HUDEP-2 (cell line): ENCODE results near the gene CLVS2.

Source experiments
- DNase-seq, 76 experiments: peaks; one replicate each; lab custom pipeline; 2025; ENCODE audit not compliant: unreplicated experiment in 76 of 76; lab: John Stamatoyannopoulos, UW

The CLVS2 gene

GRCh38 chr6:123022975-123023374 is 26.9 kb downstream of the CLVS2 start:
- peak in 1 of 76 experiments; percentile 6 for DNase-seq

- DNase-seq: no peak
Observed at GRCh38 chr6:123024976-123025375, 28.9 kb downstream of the CLVS2 start.

GRCh38 chr6:123027408-123027807 is 31.4 kb downstream of the CLVS2 start:
- no peak for DNase-seq

- DNase-seq: no peak
Observed at GRCh38 chr6:123028263-123028662, 32.2 kb downstream of the CLVS2 start.

GRCh38 chr6:123030282-123030681 is 34.2 kb downstream of the CLVS2 start:
- DNase-seq: no peak

GRCh38 chr6:123036648-123037047 is 40.6 kb downstream of the CLVS2 start:
- no peak for DNase-seq

- DNase-seq: no peak
Observed at GRCh38 chr6:123039431-123039830, 43.4 kb downstream of the CLVS2 start.

- DNase-seq: no peak
Observed at GRCh38 chr6:123042401-123042800, 46.4 kb downstream of the CLVS2 start.

- DNase-seq: no peak
Observed at GRCh38 chr6:123044341-123044860, 48.4 kb downstream of the CLVS2 start.

GRCh38 chr6:123053602-123054225 is 57.7 kb downstream of the CLVS2 start:
- no peak for DNase-seq

GRCh38 chr6:123055256-123055655 is 59.2 kb downstream of the CLVS2 start:
- DNase-seq: no peak

GRCh38 chr6:123062670-123063069 is 66.6 kb downstream of the CLVS2 start:
- no peak for DNase-seq

GRCh38 chr6:123064038-123064437 is 68.0 kb downstream of the CLVS2 start:
- no peak for DNase-seq

- DNase-seq: no peak
Observed at GRCh38 chr6:123074616-123075015, 78.6 kb downstream of the CLVS2 start.

- DNase-seq: no peak
Observed at GRCh38 chr6:123085403-123085802, 89.4 kb downstream of the CLVS2 start.

GRCh38 chr6:123089226-123089625 is 93.2 kb downstream of the CLVS2 start:
- no peak for DNase-seq

- no peak for DNase-seq
Observed at GRCh38 chr6:123091091-123091895, 95.3 kb downstream of the CLVS2 start.

GRCh38 chr6:123091896-123092271 is 95.8 kb downstream of the CLVS2 start:
- DNase-seq: no peak

- DNase-seq: no peak
Observed at GRCh38 chr6:123094795-123095194, 98.8 kb downstream of the CLVS2 start.

GRCh38 chr6:123105561-123105960 is 109.5 kb downstream of the CLVS2 start:
- DNase-seq: no peak

- no peak for DNase-seq
Observed at GRCh38 chr6:123116370-123116769, 120.3 kb downstream of the CLVS2 start.
